Activated T-helper 2 cell treated with anti-CD3 and anti-CD28 coated beads, Interferon-gamma antibody, Interleukin-2, Interleukin-4, amounts not matched to agents 10 μg/mL and 5 μg/mL and 100 μg/mL, durations not matched to agents 14 hours and 24 hours and 36 hours (primary cell): Measurements from ENCODE around the gene RNASE1. TPM values are rescaled to one million over a fixed set of nuclear protein-coding genes. Genes with fewer than 3 reads are reported as not detected.

Source experiments
- DNase-seq: peaks from one replicate; pipeline ENCODE4 v3.0.0; 2021; ENCODE audit warnings: low spot score
- H3K27ac Mint-ChIP-seq: one replicate; pipeline ENCODE4 v1.8.0; 2021; ENCODE audit warnings: mixed read lengths
- H3K27me3 Mint-ChIP-seq: one replicate; pipeline ENCODE4 v1.8.0; 2021; ENCODE audit warnings: low read depth, mixed read lengths
- H3K36me3 Mint-ChIP-seq: one replicate; pipeline ENCODE4 v1.8.0; 2021; ENCODE audit warnings: low read depth, mixed read lengths
- H3K4me1 Mint-ChIP-seq: one replicate; pipeline ENCODE4 v1.8.0; 2021; ENCODE audit warnings: low read depth, mixed read lengths
- H3K4me3 Mint-ChIP-seq: one replicate; pipeline ENCODE4 v1.8.0; 2021; ENCODE audit warnings: low read depth, mild to moderate bottlenecking, moderate library complexity, mixed read lengths
- H3K9me3 Mint-ChIP-seq: one replicate; pipeline ENCODE4 v1.8.0; 2021; ENCODE audit warnings: mixed read lengths
- intact Hi-C: fragments of 100-400 bp; cut with micrococcal nuclease; formaldehyde crosslinking; loops from one replicate; pipeline ENCODE4 v1.15.1; 2023
- total RNA-seq: library from RNA; stranded (reverse); gene quantifications from 2 replicates; pipeline ENCODE4 v1.2.3, GENCODE V29; 2022

Gene RNASE1
- total RNA-seq, 1 donor from 2014 or later = not detected

GRCh38 chr14:20751963-20752562, 50.6 kb downstream of the RNASE1 start:
- intact Hi-C loops = no loop called here

More at GRCh38 chr14:20751963-20752562, 50.6 kb downstream of the RNASE1 start:
- Mint-ChIP-seq H3K27me3 (no peaks in the 10 kb centered on the region), H3K9me3 (peaks cover 21% of the 10 kb centered on the region), H3K36me3 (no peaks in the 10 kb centered on the region), H3K4me1 (no peaks in the 10 kb centered on the region), H3K4me3 (no peak overlapping the region), H3K27ac (no peak overlapping the region)
- DNase-seq = no peak

Other genes starting within 250 kb of the RNASE1 start
- gene RNASE9, start 241.8 kb downstream of the RNASE1 start, total RNA-seq = not detected in 2 replicates
- not detected in 2 replicates for gene RNASE11, start 214.8 kb downstream of the RNASE1 start, total RNA-seq
- gene RNASE12, start 211.5 kb downstream of the RNASE1 start, total RNA-seq = not detected in 2 replicates
- gene OR6S1, start 161.2 kb downstream of the RNASE1 start, total RNA-seq = not detected in 2 replicates
- 0.73 and 1.1 TPM in 2 replicates for gene RNASE4, start 118.3 kb downstream of the RNASE1 start, total RNA-seq
- gene ANG, start 114.1 kb downstream of the RNASE1 start, total RNA-seq = 0.68 and 0.92 TPM in 2 replicates
- not detected in 2 replicates for gene EDDM3A, start 57.0 kb downstream of the RNASE1 start, total RNA-seq
- gene EDDM3B, start 34.4 kb downstream of the RNASE1 start, total RNA-seq = not detected in 2 replicates
- 0.91 and 0.94 TPM in 2 replicates for gene RNASE6, start 21.6 kb downstream of the RNASE1 start, total RNA-seq
- gene RNASE3, start 88.5 kb upstream of the RNASE1 start, total RNA-seq = not detected in 2 replicates
- not detected in 2 replicates for gene RNASE2, start 152.6 kb upstream of the RNASE1 start, total RNA-seq
- 93.7 and 102 TPM in 2 replicates for gene METTL17, start 187.1 kb upstream of the RNASE1 start, total RNA-seq
- 0.18 and 0.30 TPM in 2 replicates for gene SLC39A2, start 196.4 kb upstream of the RNASE1 start, total RNA-seq
- gene NDRG2, start 222.2 kb upstream of the RNASE1 start, total RNA-seq = 1.1 and 1.8 TPM in 2 replicates
- not detected in 2 replicates for gene TPPP2, start 227.4 kb upstream of the RNASE1 start, total RNA-seq
- gene RNASE13, start 232.0 kb upstream of the RNASE1 start, total RNA-seq = not detected in 2 replicates
- gene RNASE7, start 239.5 kb upstream of the RNASE1 start, total RNA-seq = not detected in 2 replicates